H1 (cell line): ENCODE results near the gene SLC25A53. TPM values are rescaled to one million over a fixed set of nuclear protein-coding genes. Genes with fewer than 3 reads are reported as not detected.

Experiments
- CTCF ChIA-PET: fragments of 300-600 bp; sonication (Branson Sonifier 250); formaldehyde crosslinking; loops from one replicate; lab custom pipeline; 2021; ENCODE audit not compliant: partially characterized antibody; lab: Charles Lee
- POLR2A ChIA-PET: fragments of 300-600 bp; sonication (Branson Sonifier 250); formaldehyde crosslinking; loops from one replicate; lab custom pipeline; 2021; ENCODE audit warnings: inconsistent platforms; ENCODE audit not compliant: partially characterized antibody; lab: Charles Lee
- DNase-seq, 2 experiments: peaks; one replicate each; pipeline versions ENCODE4 v3.0.0 to v3.0.0-alpha.2; 2010 to 2022; ENCODE audit warnings: low spot score in 2 of 2, low read depth in 1 of 2, mixed read lengths in 1 of 2
- FAIRE-seq: peaks from 2 replicates; lab custom pipeline; 2011; peaks lifted over from hg19 to GRCh38; lab: Jason Lieb, UNC
- H2AFZ ChIP-seq: 2 replicates; pipeline ENCODE4 v1.8.1; 2012; ENCODE audit warnings: low read length, inconsistent platforms
- H2AK5ac ChIP-seq: 2 replicates; pipeline ENCODE4 v1.6.1; 2013; ENCODE audit warnings: low read depth, low read length
- H2BK120ac ChIP-seq: replicated peaks from 2 replicates; pipeline ENCODE3; 2013; ENCODE audit warnings: low read depth, low read length, inconsistent platforms
- H2BK12ac ChIP-seq: 2 replicates; pipeline ENCODE4 v1.6.1; 2013; ENCODE audit warnings: low read depth, low read length
- H2BK15ac ChIP-seq: 2 replicates; pipeline ENCODE4 v1.6.1; 2013; ENCODE audit warnings: low read length
- H2BK20ac ChIP-seq: 2 replicates; pipeline ENCODE4 v1.6.1; 2013; ENCODE audit warnings: low read length
- H2BK5ac ChIP-seq: 2 replicates; pipeline ENCODE4 v1.6.1; 2013; ENCODE audit warnings: low read depth, low read length
- H3K14ac ChIP-seq: 2 replicates; pipeline ENCODE4 v1.6.1; 2013; ENCODE audit warnings: inconsistent platforms; ENCODE audit not compliant: insufficient read length
- H3K18ac ChIP-seq: 2 replicates; pipeline ENCODE4 v1.6.1; 2013; ENCODE audit warnings: low read length; ENCODE audit errors: extremely low read depth
- H3K23ac ChIP-seq: 2 replicates; pipeline ENCODE4 v1.6.1; 2013; ENCODE audit warnings: inconsistent platforms; ENCODE audit not compliant: insufficient read length
- H3K23me2 ChIP-seq: 2 replicates; pipeline ENCODE4 v1.6.1; 2013; ENCODE audit warnings: low read depth, low read length
- H3K27ac ChIP-seq: 2 replicates; pipeline ENCODE4 v1.6.1; 2011; ENCODE audit warnings: low read depth, low read length, inconsistent platforms
- H3K27me3 ChIP-seq, 4 experiments: replicated peaks in 1 of 4; 1 replicate in 1 of 4; 2 replicates in 3 of 4; pipeline versions ENCODE4 v1.6.1 to v1.8.1; 2011 to 2013; ENCODE audit warnings: low read length in 3 of 4, mild to moderate bottlenecking in 3 of 4, inconsistent platforms in 2 of 4, mixed read lengths in 2 of 4, moderate library complexity in 1 of 4; ENCODE audit not compliant: control insufficient read depth in 3 of 4, insufficient read depth in 3 of 4; ENCODE audit errors: extremely low read depth in 1 of 4
- H3K36me3 ChIP-seq, 4 experiments: 2 replicates each; pipeline versions ENCODE4 v1.6.1 to v1.8.1; 2011 to 2013; ENCODE audit warnings: mild to moderate bottlenecking in 4 of 4, low read length in 3 of 4, moderate library complexity in 2 of 4, control low read depth in 1 of 4, inconsistent platforms in 1 of 4; ENCODE audit not compliant: insufficient read depth in 4 of 4, control insufficient read depth in 2 of 4
- H3K4ac ChIP-seq: replicated peaks from 2 replicates; pipeline ENCODE3; 2013; ENCODE audit warnings: low read length, low read depth, mixed read lengths, inconsistent platforms; ENCODE audit not compliant: insufficient read length
- H3K4me1 ChIP-seq, 4 experiments: replicated peaks in 1 of 4; 1 replicate in 1 of 4; 2 replicates in 3 of 4; pipeline versions ENCODE4 v1.6.1 to v1.8.1; 2011 to 2013; ENCODE audit warnings: low read length in 3 of 4, inconsistent platforms in 2 of 4, mixed read lengths in 1 of 4; ENCODE audit not compliant: insufficient read depth in 4 of 4, control insufficient read depth in 3 of 4
- H3K4me2 ChIP-seq, 2 experiments: 2 replicates each; pipeline versions ENCODE4 v1.6.1 to v1.8.1; 2011 to 2013; ENCODE audit warnings: low read depth in 2 of 2, low read length in 2 of 2, control low read depth in 1 of 2, inconsistent platforms in 1 of 2, mild to moderate bottlenecking in 1 of 2; ENCODE audit not compliant: insufficient read depth in 1 of 2
- H3K4me3 ChIP-seq, 4 experiments: fragments of 200-600, 300-600 bp in 1 of 4; sonication (generic), shearing (Covaris generic), sonication (Bioruptor Twin) in 1 of 4; 2 replicates each; pipeline versions ENCODE4 v1.5.1 to v1.8.1; 2011 to 2016; ENCODE audit warnings: low read length in 4 of 4, low read depth in 3 of 4, control low read depth in 2 of 4, inconsistent platforms in 2 of 4, mild to moderate bottlenecking in 2 of 4, mixed read lengths in 1 of 4, moderate library complexity in 1 of 4; ENCODE audit not compliant: insufficient read depth in 2 of 4; ENCODE audit errors: extremely low read depth in 1 of 4
- H3K56ac ChIP-seq: replicated peaks from 2 replicates; pipeline ENCODE3; 2013; ENCODE audit warnings: low read depth, mild to moderate bottlenecking, mixed read lengths, low read length, inconsistent platforms; ENCODE audit not compliant: insufficient read length
- H3K79me1 ChIP-seq: 2 replicates; pipeline ENCODE4 v1.6.1; 2013; ENCODE audit warnings: low read depth, low read length, control low read depth
- H3K79me2 ChIP-seq, 2 experiments: 2 replicates each; pipeline versions ENCODE4 v1.6.1 to v1.8.1; 2012 to 2013; ENCODE audit warnings: low read length in 2 of 2, mild to moderate bottlenecking in 2 of 2, inconsistent platforms in 1 of 2; ENCODE audit not compliant: insufficient read depth in 2 of 2, control insufficient read depth in 1 of 2
- H3K9ac ChIP-seq, 4 experiments: replicated peaks in 1 of 4; 1 replicate in 1 of 4; 2 replicates in 3 of 4; pipeline versions ENCODE4 v1.6.1 to v1.8.1; 2011 to 2013; ENCODE audit warnings: low read depth in 3 of 4, low read length in 3 of 4, control low read depth in 2 of 4, mild to moderate bottlenecking in 2 of 4, moderate library complexity in 2 of 4, inconsistent platforms in 1 of 4; ENCODE audit errors: extremely low read depth in 1 of 4
- H3K9me3 ChIP-seq, 2 experiments: 2 replicates each; pipeline versions ENCODE4 v1.6.1 to v1.8.1; 2012 to 2013; ENCODE audit warnings: mild to moderate bottlenecking in 2 of 2, moderate library complexity in 2 of 2, control low read depth in 1 of 2, inconsistent platforms in 1 of 2, low read depth in 1 of 2, low read length in 1 of 2, mixed read lengths in 1 of 2; ENCODE audit not compliant: insufficient read depth in 2 of 2
- H4K20me1 ChIP-seq, 2 experiments: replicated peaks in 1 of 2; 2 replicates each; pipeline versions ENCODE3 to v1.8.1; 2011 to 2013; ENCODE audit warnings: inconsistent platforms in 2 of 2, low read length in 2 of 2, mild to moderate bottlenecking in 1 of 2; ENCODE audit not compliant: insufficient read depth in 2 of 2, control insufficient read depth in 1 of 2
- H4K5ac ChIP-seq: 2 replicates; pipeline ENCODE4 v1.6.1; 2013; ENCODE audit warnings: low read length, low read depth, mixed read lengths, inconsistent platforms; ENCODE audit not compliant: insufficient read length
- H4K8ac ChIP-seq: 2 replicates; pipeline ENCODE4 v1.8.0; 2013; ENCODE audit warnings: mild to moderate bottlenecking, moderate library complexity, low read length, inconsistent platforms; ENCODE audit not compliant: insufficient read depth; ENCODE audit errors: extremely low read depth
- H4K91ac ChIP-seq: replicated peaks from 2 replicates; pipeline ENCODE3; 2013; ENCODE audit warnings: low read length, mixed read lengths, inconsistent platforms; ENCODE audit not compliant: insufficient read length
- JUN ChIP-seq: IDR thresholded peaks from 2 replicates; pipeline ENCODE4 v1.6.1; 2011; ENCODE audit warnings: low read depth, mild to moderate bottlenecking, improper control_type of control experiment, low read length
- PHF8 ChIP-seq: fragments of 200-600 bp; sonication (generic); conservative IDR thresholded peaks from 2 replicates; pipeline ENCODE4 v1.7.1; 2012; ENCODE audit warnings: low read depth, mild to moderate bottlenecking, inconsistent platforms, low read length, moderate library complexity
- SAP30 ChIP-seq: fragments of 300-600 bp; sonication (generic); IDR thresholded peaks from 2 replicates; pipeline ENCODE4 v1.7.1; 2012; ENCODE audit warnings: low read length, moderate library complexity, mild to moderate bottlenecking, inconsistent platforms; ENCODE audit not compliant: insufficient read depth, insufficient replicate concordance
- YY1 ChIP-seq: IDR thresholded peaks from 2 replicates; pipeline ENCODE4 v1.6.1; 2011; ENCODE audit warnings: low read depth, mild to moderate bottlenecking, low read length
- WGBS, 2 experiments: shearing (Covaris generic) in 1 of 2; methylation state at CpG; one replicate each; pipeline versions ENCODE4 v1.1.6 to v1.1.7; 2013 to 2015; ENCODE audit warnings: low lambda C conversion rate in 2 of 2, mixed read lengths in 2 of 2, inconsistent platforms in 1 of 2, low coverage in 1 of 2, missing lambda C conversion rate in 1 of 2; ENCODE audit not compliant: insufficient replicate concordance in 2 of 2, insufficient coverage in 1 of 2, insufficient read length in 1 of 2; ENCODE audit errors: extremely low coverage in 1 of 2, missing lambda C conversion rate in 1 of 2; 5-methylcytosine and 5-hydroxymethylcytosine counted together
- polyA plus RNA-seq, 7 experiments: library from polyadenylated mRNA; depleted of rRNA in 3 of 7; stranded (reverse) in 5 of 7; unstranded in 2 of 7; fragments of >200 nt in 5 of 7; fragments of 200-250 nt in 2 of 7; gene quantifications; 1 replicate in 5 of 7; 2 replicates in 1 of 7; 4 replicates in 1 of 7; pipeline versions ENCODE4 v1.2.1 to v1.2.3, GENCODE V29; 2011 to 2013; ENCODE audit warnings: missing spikeins in 2 of 7, mixed read lengths in 2 of 7
- total RNA-seq: library from RNA; stranded (reverse); fragmentation: NEBNext Ultra II Directional; extraction: Animal tissue kit (Norgen Biotek cat#: 25700); gene quantifications from 2 replicates; pipeline ENCODE4 v1.2.1, GENCODE V29; 2021

Gene SLC25A53
- total and polyA plus RNA-seq, 2 of the 8 experiments (the other 6 are each of a cell fraction or from before 2014, with no cell fraction given) = 2.4 to 4.2 TPM

DNA sequence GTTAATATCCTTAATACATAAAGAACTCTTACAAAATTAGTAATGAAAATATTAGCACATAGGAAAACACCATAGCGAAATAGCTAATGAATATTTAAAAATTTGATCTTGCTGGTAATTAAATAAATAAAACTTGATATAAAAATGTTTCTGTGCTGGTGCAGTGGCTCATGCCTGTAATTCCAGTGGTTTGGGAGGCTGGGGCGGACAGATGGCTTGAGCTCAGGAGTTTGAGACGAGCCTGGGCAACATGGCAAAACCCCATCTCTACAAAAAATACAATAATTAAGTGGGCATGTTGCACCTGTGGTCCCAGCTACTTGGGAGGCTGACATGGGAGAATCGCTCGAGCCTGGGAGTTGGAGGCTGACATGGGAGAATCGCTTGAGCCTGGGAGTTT lies 17.0 kb upstream of the SLC25A53 start:
- TF ChIP-seq PHF8 (no peak), SAP30 (no peak), JUN (no peak), YY1 (no peak)
- Histone ChIP-seq H3K36me3 (no peaks in the 10 kb centered on the region; a peak in 2 of 8 replicates), H2AFZ (no peak overlapping the region), H2BK15ac (no peak overlapping the region), H3K23me2 (no peaks in the 10 kb centered on the region), H3K23ac (no peak overlapping the region), H2BK120ac (no peak overlapping the region), H3K18ac (no peak overlapping the region), H3K14ac (no peak overlapping the region), H3K79me1 (no peaks in the 10 kb centered on the region), H2BK5ac (no peak overlapping the region), H4K20me1 (no peaks in the 10 kb centered on the region), H2BK12ac (no peak overlapping the region), H3K27me3 (no peaks in the 10 kb centered on the region), H3K4me1 (no peaks in the 10 kb centered on the region), H4K5ac (no peak overlapping the region), H4K91ac (no peak overlapping the region), H3K4me2 (no peak overlapping the region), H3K56ac (no peak overlapping the region), H3K4me3 (no peak overlapping the region), H2AK5ac (no peak overlapping the region), H3K27ac (no peak overlapping the region), H3K4ac (no peak overlapping the region), H3K79me2 (peaks cover 0 to 6% of the 10 kb centered on the region in 2 experiments; a peak in 1 of 4 replicates), H3K9me3 (no peaks in the 10 kb centered on the region), H4K8ac (no peak overlapping the region), H3K9ac (no peak overlapping the region), H2BK20ac (no peak overlapping the region)
- ChIA-PET CTCF (interaction anchor here (1.6 kb wide), 1 partner anchor 8 kb away, joined by 3 read pairs; no protein-coding TSS in a partner anchor), POLR2A (interaction anchor here (0.6 kb wide), 1 partner anchor 48 kb away, joined by 3 read pairs; no protein-coding TSS in a partner anchor)
- WGBS, 2 experiments = 80% methylated on average over 6 of the region's 6 CpGs; no CpG with 5 or more reads in 1 of the 2 experiments
- no peak for DNase-seq
- FAIRE-seq = no peak
